ENCODE results near the gene ADARB2. TPM values are rescaled to one million over a fixed set of nuclear protein-coding genes. Genes with fewer than 3 reads are reported as not detected.
A peak's percentile ranks its signal among the peaks of the same experiment; 100 is the strongest.

Gene ADARB2
- total and polyA plus RNA-seq, 8 donors, result 0.41 to 0.92 (median 0.76) TPM

GRCh38 chr10:1151076-1152033, 586.0 kb downstream of the ADARB2 start:
- no peak for TF ChIP-seq CTCF (IDR thresholded peaks at IDR 0.05)
- Histone ChIP-seq H3K9me3 (peaks cover 0 to 8% of the 10 kb centered on the region in 2 donors), H3K4me1 (no peaks in the 10 kb centered on the region), H3K27ac (no peak overlapping the region), H3K27me3 (peaks cover 0 to 21% of the 10 kb centered on the region in 2 donors), H3K36me3 (no peaks in the 10 kb centered on the region), H3K4me3 (no peak overlapping the region)
- no peak for DNase-seq
- intact Hi-C loops (cut with DNase I), result no loop called here
- no peak for ATAC-seq

GRCh38 chr10:1150638-1150955, 586.7 kb downstream of the ADARB2 start:
- H3K4me3 ChIP-seq, result no peak overlapping the region
- no peak for TF ChIP-seq CTCF (IDR thresholded peaks at IDR 0.05)
- no peaks in the 10 kb centered on the region for H3K4me1 ChIP-seq
- H3K36me3 ChIP-seq, result no peaks in the 10 kb centered on the region
- H3K9me3 ChIP-seq, result peaks cover 0 to 15% of the 10 kb centered on the region in 2 donors
- no peak for DNase-seq
- intact Hi-C loops (cut with DNase I), result no loop called here
- no peak for ATAC-seq
- H3K27me3 ChIP-seq, result peaks cover 0 to 21% of the 10 kb centered on the region in 2 donors
- no peak overlapping the region for H3K27ac ChIP-seq

- no peaks in the 10 kb centered on the region for H3K36me3 ChIP-seq
- DNase-seq (peak in 2 of 4 donors; percentile 58 to 86), ATAC-seq (peak; percentile 71)
- TF ChIP-seq CTCF (IDR thresholded peaks at IDR 0.05), result no peak
- intact Hi-C loops (cut with DNase I), result no loop called here
- no peaks in the 10 kb centered on the region for H3K4me1 ChIP-seq
- H3K27me3 ChIP-seq, result peaks cover 0 to 21% of the 10 kb centered on the region in 2 donors
- H3K4me3 ChIP-seq, result no peak overlapping the region
- H3K27ac ChIP-seq, result no peak overlapping the region
- H3K9me3 ChIP-seq, result peaks cover 0 to 21% of the 10 kb centered on the region in 2 donors
Observed at GRCh38 chr10:1149793-1150637, 587.3 kb downstream of the ADARB2 start.

- H3K9me3 ChIP-seq, result peaks cover 0 to 24% of the 10 kb centered on the region in 2 donors
- peaks cover 0 to 21% of the 10 kb centered on the region in 2 donors for H3K27me3 ChIP-seq
- no peaks in the 10 kb centered on the region for H3K36me3 ChIP-seq
- ATAC-seq (no peak), DNase-seq (no peak)
- H3K4me3 ChIP-seq, result no peak overlapping the region
- no peak overlapping the region for H3K27ac ChIP-seq
- TF ChIP-seq CTCF (IDR thresholded peaks at IDR 0.05), result no peak
- H3K4me1 ChIP-seq, result no peaks in the 10 kb centered on the region
- intact Hi-C loops (cut with DNase I), result no loop called here
Observed at GRCh38 chr10:1148855-1149605, 588.3 kb downstream of the ADARB2 start.
